GM21619 (cell line): Measurements from ENCODE around the gene KATNBL1.

Experiments used
- ATAC-seq: cut with Tn5 transposase; IDR thresholded peaks from one replicate; pipeline ENCODE4 v1.9.1; 2021; ENCODE audit not compliant: unreplicated experiment

KATNBL1 gene

GRCh38 chr15:34209421-34210282, at the start of gene KATNBL1:
Gene KATNBL1, minus strand, starts transcription at chr15:34210096. Its CDS starts 46,420 bp downstream, at chr15:34163676.
- ATAC-seq: peak; percentile 93

DNA sequence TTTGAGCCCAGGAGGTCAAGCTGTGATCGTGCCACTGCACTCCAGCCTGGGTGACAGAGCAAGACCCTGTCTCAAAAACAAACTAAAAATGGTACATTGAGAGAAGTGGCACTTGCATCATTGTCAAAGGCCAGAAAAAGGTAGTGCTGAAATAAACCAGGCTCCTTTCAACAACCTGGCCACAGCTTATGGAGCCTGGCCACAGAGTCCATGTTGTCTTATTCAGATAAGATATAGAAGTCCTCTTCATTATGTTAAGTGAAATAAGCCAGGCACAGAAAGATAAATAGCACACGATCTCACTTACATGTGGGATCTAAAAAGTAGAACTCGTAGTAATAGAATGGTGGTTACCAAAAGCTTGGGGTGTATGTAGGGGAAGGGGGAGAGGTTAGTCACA, 49.7 kb upstream of the KATNBL1 start:
- ATAC-seq: no peak

DNA sequence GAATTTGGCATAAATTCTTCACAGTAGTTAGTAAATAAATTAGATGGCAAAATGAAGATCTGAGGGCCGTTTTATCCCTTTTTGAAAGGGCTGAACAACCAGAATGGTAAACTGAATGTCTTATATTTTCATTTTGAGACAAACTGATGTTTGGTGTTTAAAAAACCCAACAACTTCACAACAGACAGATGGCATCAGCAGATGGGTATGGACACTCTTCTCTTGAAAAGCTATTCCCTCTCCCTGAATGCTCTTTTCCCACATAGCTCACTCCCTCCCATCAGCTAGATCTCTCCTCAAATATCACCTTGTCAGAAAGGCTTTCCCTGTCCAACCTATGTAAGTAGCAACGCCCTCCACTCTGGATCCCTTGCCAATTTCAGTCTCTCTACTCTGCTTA, 48.3 kb upstream of the KATNBL1 start:
- ATAC-seq: no peak

DNA sequence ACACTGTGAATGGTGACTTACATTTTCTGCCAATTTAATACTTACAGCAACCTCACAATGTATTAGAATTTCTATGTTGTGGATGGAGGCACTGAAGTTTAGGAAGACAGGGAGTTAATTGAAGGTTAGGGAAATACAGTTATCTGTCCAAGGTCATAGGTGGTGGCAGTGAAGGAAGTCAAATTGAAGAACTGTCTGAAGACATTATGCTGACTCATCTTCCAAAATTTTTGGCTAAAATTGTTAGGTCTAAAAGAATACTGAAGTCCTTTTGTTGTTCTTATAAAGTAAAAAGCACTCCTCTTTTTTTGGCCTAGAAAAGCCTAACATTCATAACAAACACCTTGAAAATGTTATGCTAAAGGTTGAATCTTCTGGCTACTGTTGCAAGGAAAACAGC, 42.6 kb upstream of the KATNBL1 start:
- no peak for ATAC-seq

GRCh38 chr15:34248190-34248589, 38.3 kb upstream of the KATNBL1 start:
- ATAC-seq: no peak

- ATAC-seq: no peak
These were observed 36.5 kb upstream of the KATNBL1 start for GRCh38 chr15:34246276-34246976.

- ATAC-seq: no peak
These were observed 33.3 kb upstream of the KATNBL1 start for GRCh38 chr15:34243226-34243625.

DNA sequence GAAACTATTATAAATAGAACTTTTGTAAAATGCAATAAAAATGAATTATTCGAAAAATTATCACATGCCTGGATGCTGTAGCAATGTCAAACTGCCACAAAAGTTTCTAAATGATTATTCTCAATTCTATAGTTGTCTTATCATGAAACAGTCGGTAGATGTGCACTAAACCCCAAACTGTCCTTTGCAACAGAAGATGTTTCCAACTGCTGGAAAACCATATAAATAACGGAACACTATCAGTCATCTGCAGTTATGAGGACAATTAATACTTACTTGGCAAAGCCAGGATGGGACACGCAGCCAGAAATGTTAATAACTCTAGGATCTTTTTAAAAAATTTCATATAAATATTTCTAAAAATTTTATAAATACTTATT, 32.4 kb upstream of the KATNBL1 start:
- ATAC-seq: no peak

- no peak for ATAC-seq
These were observed 31.8 kb upstream of the KATNBL1 start for GRCh38 chr15:34241376-34242330.

GRCh38 chr15:34240537-34240936, 30.6 kb upstream of the KATNBL1 start:
- ATAC-seq: no peak

- no peak for ATAC-seq
These were observed 29.4 kb upstream of the KATNBL1 start for GRCh38 chr15:34239151-34239808.

DNA sequence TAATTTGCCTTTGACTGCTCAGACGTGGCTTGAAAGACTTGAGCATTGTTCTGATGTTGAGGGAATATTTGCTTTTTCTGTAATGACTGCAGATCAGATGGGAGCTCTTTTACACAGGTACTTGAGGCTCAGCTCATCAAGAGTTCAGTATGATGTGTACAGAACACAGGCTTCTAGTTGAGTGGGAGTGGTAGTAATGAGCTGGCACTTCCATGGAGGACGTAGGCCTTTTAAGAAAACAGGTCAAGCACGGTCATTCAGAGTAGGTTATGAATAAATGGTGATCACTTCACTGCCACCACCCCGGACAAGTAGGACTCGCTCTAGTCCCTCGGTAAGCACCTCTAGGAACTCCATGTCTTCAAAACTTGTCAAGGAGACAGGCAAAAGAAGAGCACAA, 23.7 kb upstream of the KATNBL1 start:
- ATAC-seq: no peak

GRCh38 chr15:34223904-34224596, 14.2 kb upstream of the KATNBL1 start:
- ATAC-seq: no peak

GRCh38 chr15:34217587-34218225, 7.8 kb upstream of the KATNBL1 start:
- ATAC-seq: no peak

GRCh38 chr15:34216527-34217270, 6.8 kb upstream of the KATNBL1 start:
- ATAC-seq: no peak

DNA sequence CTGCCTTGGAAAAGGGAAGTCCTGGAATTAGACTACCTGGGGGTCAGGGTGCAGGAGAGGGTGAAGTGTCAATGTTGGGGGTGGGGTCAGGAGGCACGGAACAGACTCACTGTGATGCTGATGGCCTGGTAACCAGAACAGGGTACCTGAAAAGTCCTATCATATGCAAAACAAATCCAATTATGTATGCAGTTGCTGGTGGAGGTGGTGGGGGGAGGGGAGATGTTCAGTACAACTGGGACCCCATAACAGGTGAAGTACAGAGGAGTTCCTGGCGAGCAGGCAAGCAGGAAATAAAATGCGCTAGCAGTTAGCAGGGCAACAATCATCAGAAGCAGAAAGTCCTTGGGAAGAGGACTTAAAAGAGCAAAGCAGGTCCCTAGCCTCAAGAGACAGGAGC, 4.2 kb upstream of the KATNBL1 start:
- no peak for ATAC-seq

- no peak for ATAC-seq
These were observed 3.8 kb upstream of the KATNBL1 start for GRCh38 chr15:34213690-34214089.

- ATAC-seq: no peak
These were observed 3.9 kb downstream of the KATNBL1 start for GRCh38 chr15:34206011-34206410.

GRCh38 chr15:34203936-34204335, 6.0 kb downstream of the KATNBL1 start:
- no peak for ATAC-seq
